ENCODE measurements around the gene CYP46A1.

Gene CYP46A1

GRCh38 chr14:99707921-99708320 is 23.8 kb downstream of the CYP46A1 start:
- no peak for TF ChIP-seq CTCF (IDR thresholded peaks at IDR 0.05; ENCODE audit: low read depth, low read length)
- no peak overlapping the region for H3K4me3 ChIP-seq (ENCODE audit: low read depth, low read length)

- H3K4me3 ChIP-seq (ENCODE audit: low read depth, low read length): no peak overlapping the region
- TF ChIP-seq CTCF (IDR thresholded peaks at IDR 0.05; ENCODE audit: low read depth, low read length): no peak
These were observed 24.4 kb downstream of the CYP46A1 start for GRCh38 chr14:99708449-99708848.

- no peak overlapping the region for H3K4me3 ChIP-seq (ENCODE audit: low read depth, low read length)
- TF ChIP-seq CTCF (IDR thresholded peaks at IDR 0.05; ENCODE audit: low read depth, low read length): no peak
These were observed 29.9 kb downstream of the CYP46A1 start for GRCh38 chr14:99713972-99714371.

- no peak for TF ChIP-seq CTCF (IDR thresholded peaks at IDR 0.05; ENCODE audit: low read depth, low read length)
- no peak overlapping the region for H3K4me3 ChIP-seq (ENCODE audit: low read depth, low read length)
These were observed 31.3 kb downstream of the CYP46A1 start for GRCh38 chr14:99715266-99716000.

- H3K4me3 ChIP-seq (ENCODE audit: low read depth, low read length): no peak overlapping the region
- TF ChIP-seq CTCF (IDR thresholded peaks at IDR 0.05; ENCODE audit: low read depth, low read length): no peak
These were observed 32.2 kb downstream of the CYP46A1 start for GRCh38 chr14:99716091-99716849.

GRCh38 chr14:99716850-99717681 is 33.0 kb downstream of the CYP46A1 start:
- H3K4me3 ChIP-seq (ENCODE audit: low read depth, low read length): no peak overlapping the region
- TF ChIP-seq CTCF (IDR thresholded peaks at IDR 0.05; ENCODE audit: low read depth, low read length): no peak

All from WI38 (cell line).